ENCODE data around the gene TMEM108.

DNA sequence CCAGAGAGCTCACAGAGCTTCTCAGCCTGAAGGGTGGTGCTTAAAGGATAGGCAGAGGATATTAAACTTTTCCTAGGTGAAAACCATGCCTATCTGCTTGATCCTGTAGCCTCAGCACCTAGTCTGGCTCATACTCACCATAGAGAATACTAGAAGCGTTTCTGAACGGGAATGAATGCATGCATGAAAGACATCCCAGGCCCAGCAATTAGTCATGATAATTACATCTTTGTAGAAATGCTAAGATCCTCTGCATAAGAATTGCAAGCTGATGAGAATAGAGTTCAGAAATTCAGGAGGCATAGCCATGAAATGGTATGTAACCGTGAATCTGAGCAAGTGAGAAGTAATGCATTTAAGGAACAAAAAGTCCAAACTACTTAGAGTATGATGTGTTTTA is 5.9 kb upstream of the TMEM108 start:
- TF ChIP-seq HDGF (IDR thresholded peaks at IDR 0.05; ENCODE audit: borderline replicate concordance) (no peak), ELF4 (IDR thresholded peaks at IDR 0.05) (no peak), L3MBTL2 (conservative IDR thresholded peaks at IDR 0.05) (no peak)
